Body of pancreas (tissue), 4 donors: ENCODE measurements around the gene SLFN12L.

Experiments used
- CTCF ChIP-seq, 7 experiments: fragments of 450-650 bp in 4 of 7; fragments of 200-600 bp in 3 of 7; sonication (generic) in 3 of 7; IDR thresholded peaks; one replicate each; pipeline ENCODE4 v1.5.1; 2016 to 2019; ENCODE audit warnings: antibody characterized with exemption in 7 of 7
- POLR2A ChIP-seq, 3 donors: fragments of 450-650 bp; IDR thresholded peaks; one replicate each; pipeline ENCODE4 v1.6.1; 2016; ENCODE audit warnings: antibody characterized with exemption in 3 of 3, mild to moderate bottlenecking in 2 of 3

- TF ChIP-seq POLR2A (IDR thresholded peaks at IDR 0.05) (no peak), CTCF (IDR thresholded peaks at IDR 0.05) (no peak)
These were observed 7.6 kb downstream of the SLFN12L start for GRCh38 chr17:35529866-35530265.
